GM19035 (cell line): Measurements from ENCODE around the gene AKT1S1.
A peak's percentile ranks its signal among the peaks of the same experiment; 100 is the strongest.

Experiments
- ATAC-seq: cut with Tn5 transposase; IDR thresholded peaks from one replicate; pipeline ENCODE4 v1.9.1; 2021; ENCODE audit not compliant: unreplicated experiment

The AKT1S1 gene

GRCh38 chr19:49883094-49883493, 5.9 kb upstream of the AKT1S1 start:
- no peak for ATAC-seq

DNA sequence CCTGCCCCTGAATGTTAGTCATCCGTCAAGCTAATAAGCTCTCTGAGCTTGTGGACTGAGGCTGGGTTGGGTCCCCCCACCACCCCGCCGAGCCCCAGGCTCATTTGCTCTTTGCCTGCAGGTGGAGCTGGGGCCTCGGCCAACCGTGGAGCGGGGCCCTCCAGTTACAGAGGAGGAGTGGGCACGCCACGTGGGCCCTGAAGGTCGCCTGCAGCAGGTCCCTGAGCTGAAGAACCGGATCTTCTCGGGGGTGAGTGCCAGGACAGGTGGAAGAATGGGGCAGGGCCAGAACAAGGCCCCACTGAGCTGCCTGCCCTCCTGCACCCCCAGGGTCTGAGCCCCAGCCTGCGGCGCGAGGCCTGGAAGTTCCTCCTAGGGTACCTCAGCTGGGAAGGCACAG, 5.5 kb upstream of the AKT1S1 start:
- no peak for ATAC-seq

GRCh38 chr19:49881672-49882394, 4.7 kb upstream of the AKT1S1 start:
- ATAC-seq = no peak

DNA sequence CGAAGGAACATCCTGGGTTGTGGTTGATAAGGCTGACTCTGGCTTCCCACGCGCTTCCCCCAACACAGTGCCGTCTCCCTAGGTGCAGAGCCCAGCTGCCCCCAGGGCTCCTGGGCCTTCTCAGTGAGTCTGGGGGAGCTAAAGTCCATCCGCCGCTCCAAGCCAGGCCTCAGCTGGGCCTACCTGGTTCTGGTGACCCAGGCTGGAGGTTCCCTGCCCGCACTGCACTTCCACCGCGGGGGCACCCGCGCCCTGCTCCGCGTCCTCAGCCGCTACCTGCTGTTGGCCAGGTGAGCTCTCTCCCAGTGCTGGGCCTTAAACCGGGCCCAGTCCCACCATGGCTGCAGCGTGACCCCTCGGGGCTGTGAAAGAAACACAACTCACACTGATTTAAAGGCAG, 4.0 kb upstream of the AKT1S1 start:
- ATAC-seq = no peak

DNA sequence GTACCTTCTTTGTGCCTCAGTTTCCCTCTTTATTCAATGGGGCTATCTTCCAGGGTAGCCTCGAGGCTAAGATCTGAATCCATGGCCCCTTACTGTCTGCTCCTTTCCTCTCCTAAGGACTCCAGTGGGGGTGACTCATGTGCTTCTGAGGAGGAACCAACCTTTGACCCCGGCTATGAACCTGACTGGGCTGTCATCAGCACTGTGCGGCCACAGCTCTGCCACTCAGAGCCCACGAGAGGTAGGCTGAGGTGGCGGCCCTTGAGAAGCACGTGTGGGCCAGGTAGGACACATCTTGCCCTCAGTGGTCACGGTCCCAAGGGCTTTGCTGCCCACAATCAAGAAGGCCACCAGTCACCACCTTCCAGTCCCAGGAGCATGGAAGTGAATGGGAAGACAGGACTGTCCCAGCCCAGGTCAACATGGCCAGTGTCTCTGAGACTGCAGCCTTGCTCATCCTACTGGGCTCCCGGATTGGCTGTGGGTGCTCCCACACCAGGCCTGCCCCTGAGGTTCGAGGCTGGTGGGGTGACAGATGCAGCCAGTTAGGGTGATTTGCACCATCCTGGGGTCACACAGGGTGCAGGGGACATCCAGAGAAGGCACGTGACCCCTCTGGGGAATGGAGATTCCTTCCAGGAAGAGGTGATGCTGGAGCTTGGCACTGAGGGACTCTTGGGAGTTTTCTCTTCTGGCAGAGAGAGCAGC, 3.2 kb upstream of the AKT1S1 start:
- no peak for ATAC-seq

- no peak for ATAC-seq
Measured at GRCh38 chr19:49879243-49879963, 2.2 kb upstream of the AKT1S1 start.

DNA sequence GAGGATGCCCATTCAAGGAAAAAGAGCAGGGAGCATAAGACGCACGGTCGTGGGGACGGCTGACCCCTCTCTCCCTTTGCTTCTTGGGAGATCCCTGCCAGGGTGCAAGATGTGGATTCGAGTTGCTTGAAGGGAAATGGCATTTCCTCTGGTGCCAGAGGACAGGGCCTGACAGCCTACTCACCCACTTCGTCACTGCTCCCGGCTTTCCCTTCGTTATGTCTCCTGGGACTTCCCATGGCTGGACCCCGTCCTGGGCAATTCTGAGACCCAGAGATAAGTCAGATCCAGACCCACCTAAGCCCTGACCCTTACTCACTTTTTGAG, 1.6 kb upstream of the AKT1S1 start:
- no peak for ATAC-seq

GRCh38 chr19:49877879-49878743, 956 bp upstream of the AKT1S1 start:
- peak; percentile 46 for ATAC-seq

DNA sequence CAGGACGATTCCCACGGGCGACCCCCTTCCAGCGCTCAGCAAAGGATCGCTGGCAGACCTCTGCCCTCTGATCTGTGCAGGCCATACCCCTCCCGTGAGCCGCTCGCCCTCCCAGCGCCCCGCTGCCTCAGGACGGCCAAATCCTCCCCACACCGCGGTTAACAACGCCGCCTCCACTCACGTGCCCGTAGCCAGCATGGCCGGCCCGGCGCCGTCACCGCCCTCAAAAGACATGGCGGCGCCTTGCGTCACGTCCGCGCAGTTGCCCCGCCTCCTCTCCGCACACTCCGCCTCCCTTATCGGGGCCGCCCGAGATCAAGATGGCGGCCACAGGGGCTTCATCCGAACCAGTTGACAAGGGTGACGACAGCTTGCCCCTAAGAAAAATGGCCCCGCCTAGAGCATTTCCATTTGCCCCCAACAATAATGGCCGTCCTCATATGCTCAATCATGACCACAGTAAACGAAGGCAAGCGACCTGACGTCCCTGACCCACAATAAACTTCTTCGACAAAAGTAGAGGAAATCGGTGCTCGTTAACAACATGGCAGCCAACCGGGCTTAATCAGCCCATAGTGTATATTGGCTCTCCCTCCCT, 634 bp downstream of the AKT1S1 start:
- peak; percentile 51 for ATAC-seq

GRCh38 chr19:49875857-49876421, 1.2 kb downstream of the AKT1S1 start:
- no peak for ATAC-seq

- ATAC-seq = no peak
Measured at GRCh38 chr19:49875177-49875576, 2.0 kb downstream of the AKT1S1 start.

GRCh38 chr19:49874503-49875157, 2.5 kb downstream of the AKT1S1 start:
- ATAC-seq = no peak

GRCh38 chr19:49873834-49874233, 3.3 kb downstream of the AKT1S1 start:
- ATAC-seq = no peak

DNA sequence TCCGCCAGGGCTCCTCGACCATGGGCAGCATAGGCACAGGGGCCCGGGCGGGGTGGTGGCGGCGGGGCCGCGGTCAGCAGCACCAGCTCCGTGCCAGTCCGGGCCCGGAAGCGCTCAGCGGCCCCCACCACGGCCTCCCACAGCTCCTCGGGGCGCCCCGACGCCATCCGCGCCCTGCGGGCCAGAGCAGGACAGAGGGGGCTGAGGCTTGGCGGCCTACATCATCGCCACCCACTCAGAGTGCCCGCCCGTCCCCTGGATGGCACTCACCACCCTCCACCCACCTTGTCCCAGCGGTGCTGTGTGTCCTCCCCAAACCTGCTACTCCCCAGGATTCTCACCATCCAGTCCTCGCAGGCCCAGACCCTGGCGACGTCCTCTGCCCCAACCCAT, 4.0 kb downstream of the AKT1S1 start:
- no peak for ATAC-seq

- no peak for ATAC-seq
Measured at GRCh38 chr19:49872245-49873128, 4.7 kb downstream of the AKT1S1 start.

GRCh38 chr19:49871349-49871985, 5.7 kb downstream of the AKT1S1 start:
- ATAC-seq = no peak

- no peak for ATAC-seq
Measured at GRCh38 chr19:49870309-49870901, 6.8 kb downstream of the AKT1S1 start.
